ENCODE results near the gene LNPEP.

LNPEP gene

GRCh38 chr5:97046270-97046982 is 110.5 kb downstream of the LNPEP start:
- in situ Hi-C loops (cut with MboI; ENCODE audit: low sequenced_read_pairs, unreplicated experiment), result no loop called here
- no peak for DNase-seq (ENCODE audit: low spot score)
- TF ChIP-seq CTCF (IDR thresholded peaks at IDR 0.05; ENCODE audit: borderline replicate concordance, control extremely low read depth, extremely low read depth, insufficient read depth, missing control alignments), result no peak

- in situ Hi-C loops (cut with MboI; ENCODE audit: low sequenced_read_pairs, unreplicated experiment), result no loop called here
- no peak for DNase-seq (ENCODE audit: low spot score)
- TF ChIP-seq CTCF (IDR thresholded peaks at IDR 0.05; ENCODE audit: borderline replicate concordance, control extremely low read depth, extremely low read depth, insufficient read depth, missing control alignments), result no peak
Observed at GRCh38 chr5:97047076-97047475, 111.2 kb downstream of the LNPEP start.

- TF ChIP-seq CTCF (IDR thresholded peaks at IDR 0.05; ENCODE audit: borderline replicate concordance, control extremely low read depth, extremely low read depth, insufficient read depth, missing control alignments), result no peak
- DNase-seq (ENCODE audit: low spot score), result no peak
- in situ Hi-C loops (cut with MboI; ENCODE audit: low sequenced_read_pairs, unreplicated experiment), result no loop called here
Observed at GRCh38 chr5:97049175-97049574, 113.3 kb downstream of the LNPEP start.

- no peak for TF ChIP-seq CTCF (IDR thresholded peaks at IDR 0.05; ENCODE audit: borderline replicate concordance, control extremely low read depth, extremely low read depth, insufficient read depth, missing control alignments)
- in situ Hi-C loops (cut with MboI; ENCODE audit: low sequenced_read_pairs, unreplicated experiment), result no loop called here
- DNase-seq (ENCODE audit: low spot score), result no peak
Observed at GRCh38 chr5:97056263-97056662, 120.4 kb downstream of the LNPEP start.

DNA sequence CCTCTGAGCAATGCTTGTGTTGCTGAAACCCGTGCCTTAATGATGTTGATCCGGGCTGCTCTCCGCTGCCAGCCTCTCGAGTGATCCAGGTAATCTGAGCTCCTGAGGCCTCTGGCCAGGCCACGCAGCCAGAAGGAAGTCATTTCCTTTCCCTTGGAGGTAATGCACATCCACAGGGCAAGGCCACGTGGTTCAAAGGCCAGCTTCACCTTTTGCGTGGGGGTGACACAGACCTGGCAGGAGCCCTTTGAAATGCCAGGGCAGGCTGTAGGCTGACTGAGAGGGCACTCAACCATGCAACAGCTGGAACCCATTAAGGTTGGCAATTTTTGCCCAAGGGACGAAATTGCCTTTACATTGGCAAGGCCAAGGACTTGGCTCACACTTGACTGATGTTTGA is 126.2 kb downstream of the LNPEP start:
- no peak for DNase-seq (ENCODE audit: low spot score)
- in situ Hi-C loops (cut with MboI; ENCODE audit: low sequenced_read_pairs, unreplicated experiment), result no loop called here

DNA sequence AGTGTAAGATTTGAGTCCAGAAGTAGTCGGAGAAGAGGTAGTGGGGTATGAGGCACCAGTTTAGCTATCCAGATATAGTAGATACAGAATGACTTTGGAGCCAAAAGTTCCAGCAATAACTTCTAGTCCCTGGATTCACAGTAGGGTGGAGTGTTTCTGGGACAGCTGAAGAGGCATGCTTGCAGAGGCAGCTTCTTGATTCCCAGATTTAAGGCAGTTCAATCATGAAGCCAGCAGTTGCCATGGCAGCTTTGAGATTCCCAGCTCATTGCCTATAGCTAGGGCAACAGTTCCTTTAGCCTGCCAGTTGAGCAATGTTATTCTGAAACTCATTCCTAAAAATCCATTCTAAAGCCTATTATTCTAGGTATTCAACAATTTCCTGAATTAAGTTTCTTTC is 127.4 kb downstream of the LNPEP start:
- in situ Hi-C loops (cut with MboI; ENCODE audit: low sequenced_read_pairs, unreplicated experiment), result no loop called here
- no peak for TF ChIP-seq CTCF (IDR thresholded peaks at IDR 0.05; ENCODE audit: borderline replicate concordance, control extremely low read depth, extremely low read depth, insufficient read depth, missing control alignments)
- no peak for DNase-seq (ENCODE audit: low spot score)

More for the DNA sequence above, 126.2 kb downstream of the LNPEP start:
- no peak for TF ChIP-seq CTCF (IDR thresholded peaks at IDR 0.05; ENCODE audit: borderline replicate concordance, control extremely low read depth, extremely low read depth, insufficient read depth, missing control alignments)

Measured in GM13976 (cell line).